Melanocyte of skin (primary cell): ENCODE results near the gene SNAPC5. TPM values are rescaled to one million over a fixed set of nuclear protein-coding genes. Genes with fewer than 3 reads are reported as not detected.

Source experiments
- small RNA-seq, 2 donors: library from RNA; depleted of rRNA; stranded (forward); fragments of <200 nt; gene quantifications; one replicate each; pipeline ENCODE3, GENCODE V24; 2012
- total RNA-seq, 2 donors: library from RNA; depleted of rRNA; stranded (reverse); fragments of >200 nt; gene quantifications; 2 replicates each; pipeline ENCODE4 v1.2.3, GENCODE V29; 2012

Gene SNAPC5, protein sequence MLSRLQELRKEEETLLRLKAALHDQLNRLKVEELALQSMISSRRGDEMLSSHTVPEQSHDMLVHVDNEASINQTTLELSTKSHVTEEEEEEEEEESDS
- 10 to 100 TPM; 16.0 to 17.2 TPM for total RNA-seq

DNA sequence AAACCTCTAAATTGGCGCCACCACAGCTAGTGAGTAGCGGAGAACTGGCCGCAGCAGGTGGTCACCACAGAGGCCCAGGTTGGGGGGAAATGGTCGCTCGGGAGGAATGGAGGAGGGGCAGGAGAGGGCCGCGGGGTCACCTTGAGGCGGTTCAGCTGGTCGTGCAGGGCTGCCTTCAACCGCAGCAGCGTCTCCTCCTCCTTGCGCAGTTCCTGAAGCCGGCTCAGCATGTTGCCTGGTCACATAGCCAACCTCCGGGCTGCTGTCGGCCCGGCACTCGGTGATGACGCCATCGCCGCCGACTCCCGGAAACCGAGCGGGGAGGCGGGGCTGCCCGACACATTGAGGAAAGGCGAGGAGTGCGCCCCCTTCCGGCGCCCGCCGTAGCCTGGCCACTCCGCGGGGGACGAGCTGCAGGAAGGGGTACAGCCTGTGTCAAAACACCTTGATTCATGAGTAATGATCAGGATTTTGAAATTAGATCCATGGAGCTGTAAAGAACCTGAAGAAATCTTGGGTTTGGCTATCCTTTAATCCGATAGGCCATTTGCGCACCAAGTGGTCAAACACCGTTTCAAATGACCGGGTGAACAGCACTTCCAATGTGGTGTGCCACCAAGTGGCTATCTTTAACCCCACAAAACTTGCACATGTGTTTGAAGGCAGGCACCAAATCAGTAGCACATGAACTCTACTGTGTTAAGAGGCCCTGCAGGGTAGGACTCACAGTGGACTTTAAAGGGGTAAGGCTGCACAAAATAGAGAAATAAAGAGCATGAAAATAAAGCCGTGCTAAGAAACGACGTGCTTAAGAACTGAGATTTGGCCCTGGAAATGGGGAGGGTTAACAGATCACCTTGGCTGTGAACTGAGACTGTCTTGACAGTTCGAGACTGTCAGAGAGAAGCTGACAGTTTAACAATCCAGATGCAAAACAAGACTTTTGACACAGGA, at the start of gene SNAPC5:
SNAPC5 (minus strand) TSS at position 261 of the 954 bp plus-strand sequence; CDS start at position 230, 31 bp downstream.

DNA sequence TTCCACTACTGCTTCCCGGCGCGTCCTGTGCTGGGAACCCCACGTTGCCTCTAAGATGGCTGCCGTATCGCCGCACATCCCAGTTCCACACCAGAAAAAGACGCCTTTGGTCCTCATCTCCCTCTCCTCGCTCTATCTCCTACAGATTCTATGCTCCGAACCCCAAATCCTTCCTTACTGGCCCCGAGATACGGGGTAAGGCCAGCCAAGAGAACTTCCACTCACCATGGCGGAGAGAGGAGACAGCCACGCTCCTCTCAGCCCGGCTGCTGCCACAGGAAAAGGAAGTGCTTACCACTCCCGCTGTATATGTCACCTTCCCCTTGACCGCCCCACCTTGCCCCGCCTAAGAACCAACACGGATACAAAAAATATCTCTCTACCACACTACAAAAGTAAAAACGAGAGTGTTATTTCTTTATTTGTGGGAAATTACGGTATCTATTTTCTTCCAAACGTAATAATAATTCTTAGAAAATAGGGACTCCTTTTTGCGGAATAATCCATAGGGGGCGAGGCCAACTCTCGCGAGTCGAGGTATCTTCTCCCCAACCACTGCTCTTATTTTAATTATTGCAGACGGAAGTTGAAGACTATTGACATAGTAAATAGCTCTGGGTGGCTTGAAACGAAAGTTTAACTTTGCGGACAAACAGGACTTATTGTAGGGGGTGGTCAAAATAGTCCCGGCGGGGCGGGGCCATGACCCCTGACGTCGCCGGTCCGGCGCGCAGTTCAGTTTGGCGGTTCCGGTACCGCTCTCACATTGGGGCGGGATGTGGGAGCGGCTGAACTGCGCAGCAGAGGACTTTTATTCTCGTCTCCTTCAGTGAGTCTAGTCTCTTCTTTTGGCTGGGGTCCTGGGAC, 7.2 kb upstream of the SNAPC5 start, which contains the start of the genes RPL4 and ZWILCH:
RPL4 (minus strand) TSS at position 293 of the 867 bp plus-strand sequence; CDS start at position 228, 65 bp downstream.
ZWILCH (plus strand) TSS at position 764 of the 867 bp plus-strand sequence; CDS start at position 777, 13 bp downstream.

Small RNA genes within 50 kb of the gene (small RNA-seq; reads per million reads assigned to genes)
- 0 to 1.3 reads per million in 2 donors for gene MIR4512
- 0 reads per million in 2 donors for gene RF01159
- 0 reads per million in 2 donors for gene SNORD16
- 0 reads per million in 2 donors for gene SNORD18A
- 0 reads per million in 2 donors for gene SNORD18B
- 0 reads per million in 2 donors for gene SNORD18C

Other genes starting within 250 kb of the SNAPC5 start
- gene MEGF11, start 244.0 kb downstream of the SNAPC5 start, total RNA-seq: not detected
- 10 to 100 TPM; 27.9 to 39.0 TPM for gene DIS3L, start 204.2 kb downstream of the SNAPC5 start, total RNA-seq
- 10 to 100 TPM; 12.0 to 24.3 TPM for gene TIPIN, start 141.1 kb downstream of the SNAPC5 start, total RNA-seq
- 10 to 100 TPM; 14.1 to 20.3 TPM for gene MAP2K1, start 110.8 kb downstream of the SNAPC5 start, total RNA-seq
- 1,000 to 10,000 TPM; 1,254 to 1,646 TPM for gene RPL4, start 7.1 kb upstream of the SNAPC5 start, total RNA-seq
- 10 to 100 TPM; 22.0 to 39.0 TPM for gene ZWILCH, start 7.6 kb upstream of the SNAPC5 start, total RNA-seq
- gene LCTL, start 68.2 kb upstream of the SNAPC5 start, total RNA-seq: 1 to 10 TPM; 1.4 to 2.3 TPM
- gene SMAD6, start 204.5 kb upstream of the SNAPC5 start, total RNA-seq: under 1 TPM; 0.33 to 0.69 TPM